Activated naive CD8-positive, alpha-beta T cell (primary cell): ENCODE results near the gene PDGFB.
A peak's percentile ranks its signal among the peaks of the same experiment; 100 is the strongest.

ENCODE experiments used
- H3K27ac Mint-ChIP-seq: one replicate; pipeline ENCODE4 v1.8.0; 2021; ENCODE audit warnings: mixed read lengths
- H3K27me3 Mint-ChIP-seq: one replicate; pipeline ENCODE4 v1.8.0; 2021; ENCODE audit warnings: mixed read lengths
- H3K36me3 Mint-ChIP-seq: one replicate; pipeline ENCODE4 v1.8.0; 2021; ENCODE audit warnings: mixed read lengths
- H3K4me1 Mint-ChIP-seq: one replicate; pipeline ENCODE4 v1.8.0; 2021; ENCODE audit warnings: low read depth, mixed read lengths
- H3K4me3 Mint-ChIP-seq: one replicate; pipeline ENCODE4 v1.8.0; 2021; ENCODE audit warnings: mild to moderate bottlenecking, mixed read lengths
- H3K9me3 Mint-ChIP-seq: one replicate; pipeline ENCODE4 v1.8.0; 2021; ENCODE audit warnings: low read depth, mixed read lengths

PDGFB gene

GRCh38 chr22:39251762-39252460 lies 7.1 kb upstream of the PDGFB start:
- H3K4me3 Mint-ChIP-seq: no peak overlapping the region
- no peak overlapping the region for H3K27ac Mint-ChIP-seq
- peaks cover 10% of the 10 kb centered on the region for H3K27me3 Mint-ChIP-seq
- peaks cover 2% of the 10 kb centered on the region for H3K36me3 Mint-ChIP-seq
- H3K4me1 Mint-ChIP-seq: peaks cover 15% of the 10 kb centered on the region
- no peaks in the 10 kb centered on the region for H3K9me3 Mint-ChIP-seq

GRCh38 chr22:39250838-39251237 lies 6.1 kb upstream of the PDGFB start:
- H3K9me3 Mint-ChIP-seq: no peaks in the 10 kb centered on the region
- H3K4me3 Mint-ChIP-seq: no peak overlapping the region
- peaks cover 16% of the 10 kb centered on the region for H3K4me1 Mint-ChIP-seq
- peaks cover 13% of the 10 kb centered on the region for H3K27me3 Mint-ChIP-seq
- H3K36me3 Mint-ChIP-seq: peaks cover 2% of the 10 kb centered on the region
- H3K27ac Mint-ChIP-seq: no peak overlapping the region

GRCh38 chr22:39250131-39250530 lies 5.3 kb upstream of the PDGFB start:
- no peak overlapping the region for H3K27ac Mint-ChIP-seq
- peaks cover 4% of the 10 kb centered on the region for H3K36me3 Mint-ChIP-seq
- no peaks in the 10 kb centered on the region for H3K9me3 Mint-ChIP-seq
- H3K27me3 Mint-ChIP-seq: peaks cover 13% of the 10 kb centered on the region
- H3K4me1 Mint-ChIP-seq: peaks cover 15% of the 10 kb centered on the region
- no peak overlapping the region for H3K4me3 Mint-ChIP-seq

- peaks cover 4% of the 10 kb centered on the region for H3K36me3 Mint-ChIP-seq
- H3K27ac Mint-ChIP-seq: no peak overlapping the region
- no peaks in the 10 kb centered on the region for H3K9me3 Mint-ChIP-seq
- H3K27me3 Mint-ChIP-seq: peaks cover 13% of the 10 kb centered on the region
- peaks cover 9% of the 10 kb centered on the region for H3K4me1 Mint-ChIP-seq
- H3K4me3 Mint-ChIP-seq: no peak overlapping the region
Measured at GRCh38 chr22:39249086-39249704, 4.4 kb upstream of the PDGFB start.

- Mint-ChIP-seq H3K36me3 (peaks cover 4% of the 10 kb centered on the region), H3K9me3 (no peaks in the 10 kb centered on the region), H3K4me3 (no peak overlapping the region), H3K27me3 (peaks cover 13% of the 10 kb centered on the region), H3K27ac (no peak overlapping the region), H3K4me1 (peaks cover 9% of the 10 kb centered on the region)
Measured at GRCh38 chr22:39248254-39248653, 3.5 kb upstream of the PDGFB start.

- Mint-ChIP-seq H3K9me3 (no peaks in the 10 kb centered on the region), H3K4me3 (no peak overlapping the region), H3K36me3 (peaks cover 4% of the 10 kb centered on the region), H3K27me3 (peaks cover 9% of the 10 kb centered on the region), H3K27ac (no peak overlapping the region), H3K4me1 (peaks cover 7% of the 10 kb centered on the region)
Measured at GRCh38 chr22:39247361-39247760, 2.6 kb upstream of the PDGFB start.

- Mint-ChIP-seq H3K9me3 (no peaks in the 10 kb centered on the region), H3K27ac (no peak overlapping the region), H3K36me3 (peaks cover 4% of the 10 kb centered on the region), H3K4me3 (no peak overlapping the region), H3K27me3 (peaks cover 8% of the 10 kb centered on the region), H3K4me1 (peaks cover 8% of the 10 kb centered on the region)
Measured at GRCh38 chr22:39246690-39247332, 2.0 kb upstream of the PDGFB start.

GRCh38 chr22:39246217-39246616 lies 1.4 kb upstream of the PDGFB start:
- H3K27me3 Mint-ChIP-seq: peaks cover 8% of the 10 kb centered on the region
- H3K36me3 Mint-ChIP-seq: peaks cover 4% of the 10 kb centered on the region
- no peaks in the 10 kb centered on the region for H3K9me3 Mint-ChIP-seq
- H3K4me3 Mint-ChIP-seq: no peak overlapping the region
- H3K27ac Mint-ChIP-seq: no peak overlapping the region
- H3K4me1 Mint-ChIP-seq: peaks cover 14% of the 10 kb centered on the region

GRCh38 chr22:39245130-39246039 lies 603 bp upstream of the PDGFB start:
- Mint-ChIP-seq H3K4me3 (peak overlapping the region; percentile 73), H3K9me3 (no peaks in the 10 kb centered on the region), H3K36me3 (peaks cover 3% of the 10 kb centered on the region), H3K4me1 (peaks cover 22% of the 10 kb centered on the region), H3K27me3 (peaks cover 6% of the 10 kb centered on the region), H3K27ac (no peak overlapping the region)

- Mint-ChIP-seq H3K27me3 (peaks cover 6% of the 10 kb centered on the region), H3K27ac (no peak overlapping the region), H3K36me3 (peaks cover 3% of the 10 kb centered on the region), H3K4me3 (peak overlapping the region; percentile 77), H3K4me1 (peaks cover 28% of the 10 kb centered on the region), H3K9me3 (no peaks in the 10 kb centered on the region)
Measured at GRCh38 chr22:39244136-39244495, 666 bp downstream of the PDGFB start.

- no peaks in the 10 kb centered on the region for H3K9me3 Mint-ChIP-seq
- H3K27ac Mint-ChIP-seq: no peak overlapping the region
- H3K4me3 Mint-ChIP-seq: peak overlapping the region; percentile 82
- peaks cover 3% of the 10 kb centered on the region for H3K36me3 Mint-ChIP-seq
- peaks cover 6% of the 10 kb centered on the region for H3K27me3 Mint-ChIP-seq
- H3K4me1 Mint-ChIP-seq: peaks cover 30% of the 10 kb centered on the region
Measured at GRCh38 chr22:39243439-39244135, 1.2 kb downstream of the PDGFB start.

GRCh38 chr22:39242595-39243438 lies 2.0 kb downstream of the PDGFB start:
- peaks cover 3% of the 10 kb centered on the region for H3K36me3 Mint-ChIP-seq
- H3K27me3 Mint-ChIP-seq: peaks cover 6% of the 10 kb centered on the region
- no peak overlapping the region for H3K27ac Mint-ChIP-seq
- H3K9me3 Mint-ChIP-seq: no peaks in the 10 kb centered on the region
- peaks cover 33% of the 10 kb centered on the region for H3K4me1 Mint-ChIP-seq
- H3K4me3 Mint-ChIP-seq: peak overlapping the region; percentile 82

- no peaks in the 10 kb centered on the region for H3K9me3 Mint-ChIP-seq
- peaks cover 3% of the 10 kb centered on the region for H3K36me3 Mint-ChIP-seq
- peaks cover 41% of the 10 kb centered on the region for H3K4me1 Mint-ChIP-seq
- H3K27me3 Mint-ChIP-seq: peaks cover 6% of the 10 kb centered on the region
- H3K27ac Mint-ChIP-seq: peak overlapping the region; percentile 81
- H3K4me3 Mint-ChIP-seq: peak overlapping the region; percentile 91
Measured at GRCh38 chr22:39241794-39242594, 2.8 kb downstream of the PDGFB start.
